Nephron progenitor cell (in vitro differentiated cells): ENCODE data around the gene CPN2.
A peak's percentile ranks its signal among the peaks of the same experiment; 100 is the strongest.

Source experiments
- DNase-seq: peaks from one replicate; pipeline ENCODE4 v3.0.0; 2021
- H3K27ac Mint-ChIP-seq: 2 replicates; pipeline ENCODE4 v1.8.0; 2021; ENCODE audit warnings: mild to moderate bottlenecking, moderate library complexity, mixed read lengths
- H3K27me3 Mint-ChIP-seq: 2 replicates; pipeline ENCODE4 v1.8.0; 2021; ENCODE audit warnings: mild to moderate bottlenecking, low read depth, mixed read lengths; ENCODE audit not compliant: poor library complexity
- H3K36me3 Mint-ChIP-seq: 2 replicates; pipeline ENCODE4 v1.8.0; 2021; ENCODE audit warnings: low read depth, mixed read lengths
- H3K4me1 Mint-ChIP-seq: 2 replicates; pipeline ENCODE4 v1.8.0; 2021; ENCODE audit warnings: mixed read lengths
- H3K4me3 Mint-ChIP-seq: 2 replicates; pipeline ENCODE4 v1.8.0; 2021; ENCODE audit warnings: mild to moderate bottlenecking, moderate library complexity, mixed read lengths
- H3K9me3 Mint-ChIP-seq: 2 replicates; pipeline ENCODE4 v1.8.0; 2021; ENCODE audit warnings: mild to moderate bottlenecking, moderate library complexity, mixed read lengths
- CTCF ChIP-seq: fragments of 200-600 bp; sonication (generic); IDR thresholded peaks from 2 replicates; pipeline ENCODE4 v1.5.0; 2021; ENCODE audit warnings: antibody characterized with exemption

Gene CPN2

GRCh38 chr3:194307849-194308248 lies 43.3 kb downstream of the CPN2 start:
- TF ChIP-seq CTCF: no peak
- Mint-ChIP-seq H3K4me1 (peaks cover 68% of the 10 kb centered on the region), H3K36me3 (no peaks in the 10 kb centered on the region), H3K9me3 (no peaks in the 10 kb centered on the region), H3K27ac (no peak overlapping the region), H3K4me3 (no peak overlapping the region), H3K27me3 (peaks cover 42% of the 10 kb centered on the region)
- DNase-seq: no peak

GRCh38 chr3:194306771-194307640 lies 44.1 kb downstream of the CPN2 start:
- peaks cover 60% of the 10 kb centered on the region for H3K4me1 Mint-ChIP-seq
- no peaks in the 10 kb centered on the region for H3K36me3 Mint-ChIP-seq
- H3K27me3 Mint-ChIP-seq: peaks cover 36% of the 10 kb centered on the region
- no peak overlapping the region for H3K27ac Mint-ChIP-seq
- H3K4me3 Mint-ChIP-seq: no peak overlapping the region
- DNase-seq: no peak
- no peaks in the 10 kb centered on the region for H3K9me3 Mint-ChIP-seq
- no peak for TF ChIP-seq CTCF

GRCh38 chr3:194306109-194306686 lies 44.9 kb downstream of the CPN2 start:
- no peak for TF ChIP-seq CTCF
- no peaks in the 10 kb centered on the region for H3K36me3 Mint-ChIP-seq
- H3K27ac Mint-ChIP-seq: no peak overlapping the region
- H3K4me3 Mint-ChIP-seq: no peak overlapping the region
- H3K27me3 Mint-ChIP-seq: peaks cover 29% of the 10 kb centered on the region
- H3K9me3 Mint-ChIP-seq: no peaks in the 10 kb centered on the region
- peak; percentile 34 for DNase-seq
- peaks cover 55% of the 10 kb centered on the region for H3K4me1 Mint-ChIP-seq

GRCh38 chr3:194305356-194306108 lies 45.6 kb downstream of the CPN2 start:
- Mint-ChIP-seq H3K27me3 (peaks cover 27% of the 10 kb centered on the region), H3K27ac (no peak overlapping the region), H3K9me3 (no peaks in the 10 kb centered on the region), H3K36me3 (no peaks in the 10 kb centered on the region), H3K4me3 (no peak overlapping the region), H3K4me1 (peaks cover 49% of the 10 kb centered on the region)
- no peak for TF ChIP-seq CTCF
- DNase-seq: no peak

GRCh38 chr3:194304186-194304917 lies 46.8 kb downstream of the CPN2 start:
- no peak for DNase-seq
- no peak for TF ChIP-seq CTCF
- Mint-ChIP-seq H3K4me3 (no peak overlapping the region), H3K9me3 (no peaks in the 10 kb centered on the region), H3K27me3 (peaks cover 21% of the 10 kb centered on the region), H3K27ac (no peak overlapping the region), H3K36me3 (no peaks in the 10 kb centered on the region), H3K4me1 (peaks cover 39% of the 10 kb centered on the region)
